Neuronal stem cell (in vitro differentiated cells): Measurements from ENCODE around the gene FOXP1.

Experiments
- DNase-seq: peaks from one replicate; pipeline ENCODE4 v3.0.0-alpha.2; 2013; ENCODE audit warnings: low spot score
- H2AFZ ChIP-seq: one replicate; pipeline ENCODE4 v1.6.1; 2013; ENCODE audit warnings: mild to moderate bottlenecking, low read length, inconsistent platforms
- H2AK5ac ChIP-seq: 2 replicates; pipeline ENCODE4 v1.6.1; 2013; ENCODE audit warnings: low read depth, mild to moderate bottlenecking, inconsistent platforms, low read length, moderate library complexity, mixed read lengths
- H2BK120ac ChIP-seq: 2 replicates; pipeline ENCODE4 v1.6.1; 2013; ENCODE audit warnings: low read depth, mild to moderate bottlenecking, inconsistent platforms, low read length, moderate library complexity, mixed read lengths
- H2BK12ac ChIP-seq: one replicate; pipeline ENCODE4 v1.6.1; 2013; ENCODE audit warnings: low read length, inconsistent platforms
- H2BK15ac ChIP-seq: 2 replicates; pipeline ENCODE4 v1.6.1; 2013; ENCODE audit warnings: mild to moderate bottlenecking, low read length, inconsistent platforms, mixed read lengths
- H2BK5ac ChIP-seq: one replicate; pipeline ENCODE4 v1.6.1; 2013; ENCODE audit warnings: inconsistent platforms, mild to moderate bottlenecking, low read length, moderate library complexity
- H3K14ac ChIP-seq: one replicate; pipeline ENCODE4 v1.6.1; 2013; ENCODE audit warnings: low read length, inconsistent platforms
- H3K18ac ChIP-seq: 2 replicates; pipeline ENCODE4 v1.6.1; 2013; ENCODE audit warnings: low read length, inconsistent platforms
- H3K23ac ChIP-seq: 2 replicates; pipeline ENCODE4 v1.6.1; 2013; ENCODE audit warnings: low read depth, mild to moderate bottlenecking, mixed read lengths, low read length, inconsistent platforms; ENCODE audit not compliant: poor library complexity
- H3K27ac ChIP-seq: replicated peaks from 3 replicates; pipeline ENCODE4 v1.5.1; 2013; ENCODE audit warnings: low read length, inconsistent platforms
- H3K27me3 ChIP-seq, 3 experiments: 2 replicates each; pipeline ENCODE4 v1.6.1; 2013; ENCODE audit warnings: low read length in 3 of 3, mild to moderate bottlenecking in 2 of 3, inconsistent platforms in 1 of 3, low read depth in 1 of 3, mixed read lengths in 1 of 3, moderate library complexity in 1 of 3; ENCODE audit not compliant: control insufficient read depth in 3 of 3, insufficient read depth in 3 of 3
- H3K36me3 ChIP-seq, 2 donors: replicated peaks in 1 of 2; 2 replicates each; pipeline ENCODE4 v1.6.1; 2013; ENCODE audit warnings: low read length in 2 of 2; ENCODE audit not compliant: control insufficient read depth in 2 of 2, insufficient read depth in 2 of 2
- H3K4ac ChIP-seq: 2 replicates; pipeline ENCODE4 v1.6.1; 2013; ENCODE audit warnings: inconsistent platforms, mild to moderate bottlenecking, low read length, moderate library complexity
- H3K4me1 ChIP-seq, 2 donors: 1 replicate in 1 of 2; 2 replicates in 1 of 2; pipeline ENCODE4 v1.6.1; 2013; ENCODE audit warnings: low read length in 2 of 2, low read depth in 1 of 2; ENCODE audit not compliant: control insufficient read depth in 2 of 2, insufficient read depth in 1 of 2
- H3K4me2 ChIP-seq: one replicate; pipeline ENCODE4 v1.6.1; 2013; ENCODE audit warnings: mild to moderate bottlenecking, low read length, inconsistent platforms; ENCODE audit not compliant: insufficient read depth, poor library complexity, severe bottlenecking
- H3K4me3 ChIP-seq, 2 donors: 2 replicates each; pipeline ENCODE4 v1.5.1; 2013; ENCODE audit warnings: low read length in 2 of 2, mild to moderate bottlenecking in 2 of 2, inconsistent platforms in 1 of 2, moderate library complexity in 1 of 2
- H3K79me1 ChIP-seq: one replicate; pipeline ENCODE4 v1.6.1; 2013; ENCODE audit warnings: low read depth, mild to moderate bottlenecking, inconsistent platforms, low read length, moderate library complexity
- H3K9ac ChIP-seq: one replicate; pipeline ENCODE4 v1.6.1; 2013; ENCODE audit warnings: mild to moderate bottlenecking, low read depth, low read length, inconsistent platforms; ENCODE audit not compliant: poor library complexity
- H3K9me3 ChIP-seq, 2 donors: replicated peaks in 1 of 2; 2 replicates each; pipeline versions ENCODE3 to v1.6.1; 2013; ENCODE audit warnings: low read length in 2 of 2, mild to moderate bottlenecking in 2 of 2, inconsistent platforms in 1 of 2, low read depth in 1 of 2, mixed read lengths in 1 of 2, moderate library complexity in 1 of 2; ENCODE audit not compliant: control insufficient read depth in 2 of 2, insufficient read depth in 1 of 2
- H4K8ac ChIP-seq: one replicate; pipeline ENCODE4 v1.6.1; 2013; ENCODE audit warnings: low read depth, mild to moderate bottlenecking, inconsistent platforms, low read length, moderate library complexity
- H4K91ac ChIP-seq: one replicate; pipeline ENCODE4 v1.6.1; 2013; ENCODE audit warnings: low read length, low read depth, mild to moderate bottlenecking, inconsistent platforms; ENCODE audit not compliant: poor library complexity
- WGBS, 2 donors: extraction: QIAGEN DNeasy Blood & Tissue Kit; methylation state at CpG; one replicate each; pipeline ENCODE4 v1.1.7; 2013; ENCODE audit warnings: missing lambda C conversion rate in 2 of 2, mixed read lengths in 1 of 2; ENCODE audit not compliant: insufficient read length in 2 of 2, insufficient replicate concordance in 1 of 2; ENCODE audit errors: extremely low coverage in 2 of 2; 5-methylcytosine and 5-hydroxymethylcytosine counted together

Gene FOXP1

GRCh38 chr3:71288269-71288930 is 295.1 kb downstream of the FOXP1 start:
- H2BK120ac ChIP-seq, result no peak overlapping the region
- no peaks in the 10 kb centered on the region for H3K4me1 ChIP-seq
- no peaks in the 10 kb centered on the region for H3K36me3 ChIP-seq
- no peak overlapping the region for H2BK5ac ChIP-seq
- H4K91ac ChIP-seq, result no peak overlapping the region
- no CpG with 5 or more reads among the region's 4 CpGs for WGBS, 2 donors
- no peak overlapping the region for H2BK15ac ChIP-seq
- H4K8ac ChIP-seq, result no peak overlapping the region
- H3K9ac ChIP-seq, result no peak overlapping the region
- no peak overlapping the region for H3K4ac ChIP-seq
- no peak overlapping the region for H3K27ac ChIP-seq
- no peak overlapping the region for H2AFZ ChIP-seq
- no peaks in the 10 kb centered on the region for H3K79me1 ChIP-seq
- no peak overlapping the region for H3K14ac ChIP-seq
- H3K9me3 ChIP-seq, result no peaks in the 10 kb centered on the region
- no peak overlapping the region for H3K4me2 ChIP-seq
- no peak for DNase-seq
- no peak overlapping the region for H3K18ac ChIP-seq
- H3K23ac ChIP-seq, result no peak overlapping the region
- no peak overlapping the region for H3K4me3 ChIP-seq
- no peak overlapping the region for H2AK5ac ChIP-seq
- H3K27me3 ChIP-seq, result no peaks in the 10 kb centered on the region
- H2BK12ac ChIP-seq, result no peak overlapping the region

GRCh38 chr3:71285086-71285485 is 298.4 kb downstream of the FOXP1 start:
- H2BK5ac ChIP-seq, result no peak overlapping the region
- H2BK120ac ChIP-seq, result no peak overlapping the region
- H3K27me3 ChIP-seq, result no peaks in the 10 kb centered on the region
- H2BK15ac ChIP-seq, result no peak overlapping the region
- no peak overlapping the region for H3K23ac ChIP-seq
- DNase-seq, result no peak
- H3K14ac ChIP-seq, result no peak overlapping the region
- H4K91ac ChIP-seq, result no peak overlapping the region
- no peaks in the 10 kb centered on the region for H3K4me1 ChIP-seq
- H2BK12ac ChIP-seq, result no peak overlapping the region
- no peak overlapping the region for H3K9ac ChIP-seq
- H3K9me3 ChIP-seq, result no peaks in the 10 kb centered on the region
- peaks cover 1% of the 10 kb centered on the region for H3K79me1 ChIP-seq
- H4K8ac ChIP-seq, result no peak overlapping the region
- H3K4me3 ChIP-seq, result no peak overlapping the region
- no peak overlapping the region for H2AK5ac ChIP-seq
- no peak overlapping the region for H3K18ac ChIP-seq
- no peak overlapping the region for H2AFZ ChIP-seq
- no CpG with 5 or more reads among the region's 5 CpGs for WGBS, 2 donors
- H3K36me3 ChIP-seq, result no peaks in the 10 kb centered on the region
- no peak overlapping the region for H3K4ac ChIP-seq
- H3K4me2 ChIP-seq, result no peak overlapping the region
- H3K27ac ChIP-seq, result no peak overlapping the region

- no peaks in the 10 kb centered on the region for H3K36me3 ChIP-seq
- no peak overlapping the region for H3K18ac ChIP-seq
- no peak overlapping the region for H2AK5ac ChIP-seq
- no peaks in the 10 kb centered on the region for H3K9me3 ChIP-seq
- H4K91ac ChIP-seq, result no peak overlapping the region
- no peak overlapping the region for H3K4me2 ChIP-seq
- no peak overlapping the region for H2BK5ac ChIP-seq
- H3K9ac ChIP-seq, result no peak overlapping the region
- WGBS, 2 donors, result no CpG with 5 or more reads among the region's 2 CpGs
- no peak overlapping the region for H3K4me3 ChIP-seq
- H2AFZ ChIP-seq, result no peak overlapping the region
- no peak overlapping the region for H3K27ac ChIP-seq
- H4K8ac ChIP-seq, result no peak overlapping the region
- H3K4ac ChIP-seq, result no peak overlapping the region
- H3K14ac ChIP-seq, result no peak overlapping the region
- no peak overlapping the region for H3K23ac ChIP-seq
- no peaks in the 10 kb centered on the region for H3K4me1 ChIP-seq
- no peak overlapping the region for H2BK120ac ChIP-seq
- DNase-seq, result no peak
- H2BK15ac ChIP-seq, result no peak overlapping the region
- no peaks in the 10 kb centered on the region for H3K27me3 ChIP-seq
- peaks cover 1% of the 10 kb centered on the region for H3K79me1 ChIP-seq
- no peak overlapping the region for H2BK12ac ChIP-seq
These were observed 300.6 kb downstream of the FOXP1 start for GRCh38 chr3:71282976-71283375.

- Histone ChIP-seq H2BK15ac (no peak overlapping the region), H2BK5ac (no peak overlapping the region), H2BK120ac (no peak overlapping the region), H3K4me1 (no peaks in the 10 kb centered on the region), H3K4me3 (no peak overlapping the region), H2AFZ (no peak overlapping the region), H4K91ac (no peak overlapping the region), H3K4me2 (no peak overlapping the region), H3K27ac (no peak overlapping the region), H3K27me3 (no peaks in the 10 kb centered on the region), H3K9me3 (no peaks in the 10 kb centered on the region), H3K9ac (no peak overlapping the region), H3K23ac (no peak overlapping the region), H2BK12ac (no peak overlapping the region), H4K8ac (no peak overlapping the region), H3K4ac (no peak overlapping the region), H2AK5ac (no peak overlapping the region), H3K79me1 (peaks cover 1% of the 10 kb centered on the region), H3K14ac (no peak overlapping the region), H3K36me3 (no peaks in the 10 kb centered on the region), H3K18ac (no peak overlapping the region)
- no peak for DNase-seq
- no CpG with 5 or more reads among the region's 7 CpGs for WGBS, 2 donors
These were observed 302.2 kb downstream of the FOXP1 start for GRCh38 chr3:71281280-71281679.
